Gastrocnemius medialis (tissue), 4 donors: ENCODE data around the gene ARHGEF4. TPM values are rescaled to one million over a fixed set of nuclear protein-coding genes. Genes with fewer than 3 reads are reported as not detected.

Experiments
- ATAC-seq, 2 donors: fragments of 150-250 bp; one replicate each; pipeline ENCODE4 v1.9.1; 2016
- DNase-seq, 2 donors: peaks; one replicate each; pipeline ENCODE4 v3.0.0-alpha.2; 2019
- H3K27ac ChIP-seq, 4 donors: fragments of 200-600 bp; sonication (generic); 1 replicate in 1 of 4; 2 replicates in 3 of 4; pipeline ENCODE4 v1.5.1; 2016 to 2018; ENCODE audit warnings: mild to moderate bottlenecking in 2 of 4, moderate library complexity in 1 of 4
- H3K27me3 ChIP-seq, 3 donors: fragments of 200-600 bp; sonication (generic) in 2 of 3; 1 replicate in 1 of 3; 2 replicates in 2 of 3; pipeline versions ENCODE4 v1.5.1 to v1.6.0; 2016 to 2019; ENCODE audit warnings: mild to moderate bottlenecking in 1 of 3, moderate library complexity in 1 of 3
- H3K36me3 ChIP-seq, 2 donors: fragments of 200-600 bp; sonication (generic) in 1 of 2; one replicate each; pipeline ENCODE4 v1.5.1; 2017 to 2018
- H3K4me1 ChIP-seq, 2 donors: fragments of 200-600 bp; sonication (generic) in 1 of 2; one replicate each; pipeline ENCODE4 v1.5.1; 2016 to 2017; ENCODE audit warnings: mild to moderate bottlenecking in 2 of 2
- H3K4me3 ChIP-seq, 4 donors: fragments of 200-600 bp; sonication (generic) in 3 of 4; 1 replicate in 1 of 4; 2 replicates in 3 of 4; pipeline ENCODE4 v1.5.1; 2016 to 2019; ENCODE audit warnings: mild to moderate bottlenecking in 2 of 4
- H3K9me3 ChIP-seq, 3 donors: fragments of 200-600 bp; sonication (generic) in 2 of 3; 1 replicate in 1 of 3; 2 replicates in 2 of 3; pipeline ENCODE4 v1.5.1; 2016 to 2019
- CTCF ChIP-seq, 5 experiments: fragments of 450-650 bp in 3 of 5; fragments of 200-600 bp in 2 of 5; sonication (generic) in 2 of 5; IDR thresholded peaks in 4 of 5; conservative IDR thresholded peaks in 1 of 5; 1 replicate in 4 of 5; 2 replicates in 1 of 5; pipeline ENCODE4 v1.5.1; 2016 to 2019; ENCODE audit warnings: antibody characterized with exemption in 5 of 5, mild to moderate bottlenecking in 3 of 5, moderate library complexity in 3 of 5
- POLR2A ChIP-seq, 2 donors: fragments of 450-650 bp; IDR thresholded peaks; one replicate each; pipeline ENCODE4 v1.6.1; 2017; ENCODE audit warnings: antibody characterized with exemption in 2 of 2, mild to moderate bottlenecking in 2 of 2, moderate library complexity in 2 of 2
- in situ Hi-C, 4 donors: fragments of 200-750 bp; cut with MboI; loops; one replicate each; pipeline versions ENCODE4 v1.15.0 to v1.8.0; 2017; ENCODE audit warnings: low sequenced_read_pairs in 4 of 4
- intact Hi-C: fragments of 100-400 bp; cut with DNase I; formaldehyde crosslinking; loops from one replicate; pipeline ENCODE4 v1.15.1; 2023; ENCODE audit warnings: low total_unique reads
- total RNA-seq, 4 donors: library from RNA; depleted of rRNA; stranded (reverse); fragments of >200 nt; gene quantifications; one replicate each; pipeline versions ENCODE4 v1.1.0 to v1.2.3, GENCODE V29; 2016

ARHGEF4 gene
- total RNA-seq, 4 donors from 2014 or later = 1.0 to 14.8 (median 5.1) TPM

- Histone ChIP-seq H3K4me1 (peaks cover 5 to 11% of the 10 kb centered on the region in 2 donors), H3K27me3 (no peaks in the 10 kb centered on the region), H3K4me3 (no peak overlapping the region), H3K36me3 (no peaks in the 10 kb centered on the region), H3K9me3 (no peaks in the 10 kb centered on the region), H3K27ac (no peak overlapping the region)
- TF ChIP-seq POLR2A (IDR thresholded peaks at IDR 0.05) (no peak), CTCF (IDR thresholded peaks at IDR 0.05 in 4 of 5, conservative IDR thresholded peaks at IDR 0.05 in 1 of 5) (no peak)
- in situ Hi-C loops (no loop called here), intact Hi-C loops (no loop called here)
- no peak for DNase-seq
- ATAC-seq = no peak
These were observed 195.2 kb downstream of the ARHGEF4 start for GRCh38 chr2:131031875-131032274.

- ATAC-seq = no peak
- H3K27me3 ChIP-seq = no peaks in the 10 kb centered on the region
- peaks cover 5 to 12% of the 10 kb centered on the region in 2 donors for H3K4me1 ChIP-seq
- in situ Hi-C loops = no loop called here
- no peaks in the 10 kb centered on the region for H3K9me3 ChIP-seq
- no peak overlapping the region for H3K4me3 ChIP-seq
- H3K27ac ChIP-seq = no peak overlapping the region
- no peaks in the 10 kb centered on the region for H3K36me3 ChIP-seq
- no peak for DNase-seq
- intact Hi-C loops = no loop called here
- TF ChIP-seq POLR2A (IDR thresholded peaks at IDR 0.05) = no peak
- TF ChIP-seq CTCF (IDR thresholded peaks at IDR 0.05 in 4 of 5, conservative IDR thresholded peaks at IDR 0.05 in 1 of 5) = no peak
These were observed 195.7 kb downstream of the ARHGEF4 start for GRCh38 chr2:131032393-131032836.

GRCh38 chr2:131033786-131034121, 197.0 kb downstream of the ARHGEF4 start:
- Histone ChIP-seq H3K27ac (no peak overlapping the region), H3K36me3 (no peaks in the 10 kb centered on the region), H3K9me3 (no peaks in the 10 kb centered on the region), H3K4me3 (no peak overlapping the region), H3K4me1 (peaks cover 5 to 14% of the 10 kb centered on the region in 2 donors), H3K27me3 (no peaks in the 10 kb centered on the region)
- DNase-seq (no peak), ATAC-seq (no peak)
- TF ChIP-seq CTCF (IDR thresholded peaks at IDR 0.05 in 4 of 5, conservative IDR thresholded peaks at IDR 0.05 in 1 of 5) = no peak
- no peak for TF ChIP-seq POLR2A (IDR thresholded peaks at IDR 0.05)
- intact Hi-C loops (no loop called here), in situ Hi-C loops (no loop called here)

- Histone ChIP-seq H3K36me3 (no peaks in the 10 kb centered on the region), H3K27ac (no peak overlapping the region), H3K4me3 (peak overlapping the region; percentile 50 to 61 (median 54)), H3K4me1 (peaks cover 5 to 14% of the 10 kb centered on the region in 2 donors), H3K27me3 (no peaks in the 10 kb centered on the region), H3K9me3 (no peaks in the 10 kb centered on the region)
- in situ Hi-C loops (no loop called here), intact Hi-C loops (no loop called here)
- ATAC-seq = peak; percentile 42 to 49
- TF ChIP-seq POLR2A (IDR thresholded peaks at IDR 0.05) (no peak), CTCF (IDR thresholded peaks at IDR 0.05 in 4 of 5, conservative IDR thresholded peaks at IDR 0.05 in 1 of 5) (no peak)
- no peak for DNase-seq
These were observed 197.7 kb downstream of the ARHGEF4 start for GRCh38 chr2:131034122-131035051.
